Measurements from ENCODE around the gene ILDR2.

DNA sequence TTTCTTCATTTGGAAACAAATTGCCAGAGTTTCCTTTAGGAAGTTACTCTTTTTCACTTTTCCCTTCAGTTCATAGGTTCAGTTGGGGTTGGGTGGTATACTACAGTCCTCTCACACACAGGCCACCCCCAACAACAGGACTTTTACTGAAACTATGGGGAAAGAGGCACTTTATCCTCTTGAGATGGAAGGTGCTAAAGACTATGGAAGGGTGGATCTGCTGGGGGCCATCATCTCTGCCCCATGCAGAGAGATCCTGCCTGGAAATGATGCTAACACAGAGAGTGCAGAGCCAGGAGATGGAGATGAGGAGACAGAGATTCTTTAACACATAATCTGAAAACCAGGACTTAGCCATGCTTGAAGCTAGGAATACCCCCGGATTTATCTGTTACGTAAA, 24.3 kb downstream of the ILDR2 start:
- TF ChIP-seq, protein P1, sequence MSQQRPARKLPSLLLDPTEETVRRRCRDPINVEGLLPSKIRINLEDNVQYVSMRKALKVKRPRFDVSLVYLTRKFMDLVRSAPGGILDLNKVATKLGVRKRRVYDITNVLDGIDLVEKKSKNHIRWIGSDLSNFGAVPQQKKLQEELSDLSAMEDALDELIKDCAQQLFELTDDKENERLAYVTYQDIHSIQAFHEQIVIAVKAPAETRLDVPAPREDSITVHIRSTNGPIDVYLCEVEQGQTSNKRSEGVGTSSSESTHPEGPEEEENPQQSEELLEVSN (IDR thresholded peaks at IDR 0.05; ENCODE audit: borderline replicate concordance in 1 of 2, extremely low read depth in 1 of 2, insufficient read depth in 1 of 2, insufficient read length in 1 of 2, low read depth in 1 of 2, low read length in 1 of 2, poor library complexity in 1 of 2, severe bottlenecking in 1 of 2), result no peak
- TF ChIP-seq POLR2AphosphoS5 (IDR thresholded peaks at IDR 0.05; ENCODE audit: control insufficient read depth, insufficient read depth, low read depth, low read length), result no peak
- TF ChIP-seq, protein P2, sequence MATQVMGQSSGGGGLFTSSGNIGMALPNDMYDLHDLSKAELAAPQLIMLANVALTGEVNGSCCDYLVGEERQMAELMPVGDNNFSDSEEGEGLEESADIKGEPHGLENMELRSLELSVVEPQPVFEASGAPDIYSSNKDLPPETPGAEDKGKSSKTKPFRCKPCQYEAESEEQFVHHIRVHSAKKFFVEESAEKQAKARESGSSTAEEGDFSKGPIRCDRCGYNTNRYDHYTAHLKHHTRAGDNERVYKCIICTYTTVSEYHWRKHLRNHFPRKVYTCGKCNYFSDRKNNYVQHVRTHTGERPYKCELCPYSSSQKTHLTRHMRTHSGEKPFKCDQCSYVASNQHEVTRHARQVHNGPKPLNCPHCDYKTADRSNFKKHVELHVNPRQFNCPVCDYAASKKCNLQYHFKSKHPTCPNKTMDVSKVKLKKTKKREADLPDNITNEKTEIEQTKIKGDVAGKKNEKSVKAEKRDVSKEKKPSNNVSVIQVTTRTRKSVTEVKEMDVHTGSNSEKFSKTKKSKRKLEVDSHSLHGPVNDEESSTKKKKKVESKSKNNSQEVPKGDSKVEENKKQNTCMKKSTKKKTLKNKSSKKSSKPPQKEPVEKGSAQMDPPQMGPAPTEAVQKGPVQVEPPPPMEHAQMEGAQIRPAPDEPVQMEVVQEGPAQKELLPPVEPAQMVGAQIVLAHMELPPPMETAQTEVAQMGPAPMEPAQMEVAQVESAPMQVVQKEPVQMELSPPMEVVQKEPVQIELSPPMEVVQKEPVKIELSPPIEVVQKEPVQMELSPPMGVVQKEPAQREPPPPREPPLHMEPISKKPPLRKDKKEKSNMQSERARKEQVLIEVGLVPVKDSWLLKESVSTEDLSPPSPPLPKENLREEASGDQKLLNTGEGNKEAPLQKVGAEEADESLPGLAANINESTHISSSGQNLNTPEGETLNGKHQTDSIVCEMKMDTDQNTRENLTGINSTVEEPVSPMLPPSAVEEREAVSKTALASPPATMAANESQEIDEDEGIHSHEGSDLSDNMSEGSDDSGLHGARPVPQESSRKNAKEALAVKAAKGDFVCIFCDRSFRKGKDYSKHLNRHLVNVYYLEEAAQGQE (IDR thresholded peaks at IDR 0.05; ENCODE audit: borderline replicate concordance), result no peak
- TF ChIP-seq, protein P2 (CRISPR knock-in tag; IDR thresholded peaks at IDR 0.05; ENCODE audit: low read depth), result no peak
- TF ChIP-seq POLR2A (conservative IDR thresholded peaks at IDR 0.05), result no peak
- TF ChIP-seq, protein P3, sequence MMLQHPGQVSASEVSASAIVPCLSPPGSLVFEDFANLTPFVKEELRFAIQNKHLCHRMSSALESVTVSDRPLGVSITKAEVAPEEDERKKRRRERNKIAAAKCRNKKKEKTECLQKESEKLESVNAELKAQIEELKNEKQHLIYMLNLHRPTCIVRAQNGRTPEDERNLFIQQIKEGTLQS (IDR thresholded peaks at IDR 0.05), result no peak
- TF ChIP-seq, protein P3 (CRISPR knock-in tag; conservative IDR thresholded peaks at IDR 0.05), result no peak
- TF ChIP-seq, protein P4, sequence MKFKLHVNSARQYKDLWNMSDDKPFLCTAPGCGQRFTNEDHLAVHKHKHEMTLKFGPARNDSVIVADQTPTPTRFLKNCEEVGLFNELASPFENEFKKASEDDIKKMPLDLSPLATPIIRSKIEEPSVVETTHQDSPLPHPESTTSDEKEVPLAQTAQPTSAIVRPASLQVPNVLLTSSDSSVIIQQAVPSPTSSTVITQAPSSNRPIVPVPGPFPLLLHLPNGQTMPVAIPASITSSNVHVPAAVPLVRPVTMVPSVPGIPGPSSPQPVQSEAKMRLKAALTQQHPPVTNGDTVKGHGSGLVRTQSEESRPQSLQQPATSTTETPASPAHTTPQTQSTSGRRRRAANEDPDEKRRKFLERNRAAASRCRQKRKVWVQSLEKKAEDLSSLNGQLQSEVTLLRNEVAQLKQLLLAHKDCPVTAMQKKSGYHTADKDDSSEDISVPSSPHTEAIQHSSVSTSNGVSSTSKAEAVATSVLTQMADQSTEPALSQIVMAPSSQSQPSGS (CRISPR knock-in tag; IDR thresholded peaks at IDR 0.05), result no peak
- TF ChIP-seq, protein P5, sequence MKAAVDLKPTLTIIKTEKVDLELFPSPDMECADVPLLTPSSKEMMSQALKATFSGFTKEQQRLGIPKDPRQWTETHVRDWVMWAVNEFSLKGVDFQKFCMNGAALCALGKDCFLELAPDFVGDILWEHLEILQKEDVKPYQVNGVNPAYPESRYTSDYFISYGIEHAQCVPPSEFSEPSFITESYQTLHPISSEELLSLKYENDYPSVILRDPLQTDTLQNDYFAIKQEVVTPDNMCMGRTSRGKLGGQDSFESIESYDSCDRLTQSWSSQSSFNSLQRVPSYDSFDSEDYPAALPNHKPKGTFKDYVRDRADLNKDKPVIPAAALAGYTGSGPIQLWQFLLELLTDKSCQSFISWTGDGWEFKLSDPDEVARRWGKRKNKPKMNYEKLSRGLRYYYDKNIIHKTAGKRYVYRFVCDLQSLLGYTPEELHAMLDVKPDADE (conservative IDR thresholded peaks at IDR 0.05; ENCODE audit: control insufficient read depth, low read depth, low read length), result no peak

Measured in K562 (cell line).